HG03469 (cell line): ENCODE measurements around the gene RNPEP.
"Not testable (repeated sequence)": the region's sequence is repeated elsewhere in the genome, so short reads cannot be mapped to it uniquely, and the experiment has no call there.

Experiments
- ATAC-seq: cut with Tn5 transposase; IDR thresholded peaks from one replicate; pipeline ENCODE4 v1.9.1; 2021; ENCODE audit warnings: mild to moderate bottlenecking, moderate library complexity, moderate number of reproducible peaks; ENCODE audit not compliant: unreplicated experiment

RNPEP gene

GRCh38 chr1:201955729-201956143 lies 26.7 kb upstream of the RNPEP start:
- no peak for ATAC-seq

GRCh38 chr1:201958348-201958747 lies 24.1 kb upstream of the RNPEP start:
- ATAC-seq = no peak

GRCh38 chr1:201962382-201962781 lies 20.1 kb upstream of the RNPEP start:
- ATAC-seq = not testable (repeated sequence)

- no peak for ATAC-seq
These were observed 18.2 kb upstream of the RNPEP start for GRCh38 chr1:201964261-201964660.

GRCh38 chr1:201966171-201966570 lies 16.3 kb upstream of the RNPEP start:
- no peak for ATAC-seq

- no peak for ATAC-seq
These were observed 14.1 kb upstream of the RNPEP start for GRCh38 chr1:201968202-201968925.

GRCh38 chr1:201970334-201971159 lies 11.9 kb upstream of the RNPEP start:
- no peak for ATAC-seq

- ATAC-seq = peak; percentile 6
These were observed 296 bp upstream of the RNPEP start for GRCh38 chr1:201982082-201982622.

GRCh38 chr1:201983380-201983805 lies 945 bp downstream of the RNPEP start:
- peak; percentile 3 for ATAC-seq

- ATAC-seq = no peak
These were observed 2.0 kb downstream of the RNPEP start for GRCh38 chr1:201984446-201984845.

- ATAC-seq = no peak
These were observed 2.9 kb downstream of the RNPEP start for GRCh38 chr1:201985355-201985754.

GRCh38 chr1:201988601-201989000 lies 6.2 kb downstream of the RNPEP start:
- ATAC-seq = no peak

- ATAC-seq = no peak
These were observed 7.1 kb downstream of the RNPEP start for GRCh38 chr1:201989354-201990128.

- no peak for ATAC-seq
These were observed 8.0 kb downstream of the RNPEP start for GRCh38 chr1:201990427-201990826.

GRCh38 chr1:201999625-202000238 lies 17.3 kb downstream of the RNPEP start:
- no peak for ATAC-seq

- ATAC-seq = no peak
These were observed 20.1 kb downstream of the RNPEP start for GRCh38 chr1:202002507-202002906.

- no peak for ATAC-seq
These were observed 22.3 kb downstream of the RNPEP start for GRCh38 chr1:202004711-202005110.

GRCh38 chr1:202005958-202006357 lies 23.5 kb downstream of the RNPEP start:
- ATAC-seq = no peak

GRCh38 chr1:202007304-202007703 lies 24.9 kb downstream of the RNPEP start:
- ATAC-seq = no peak

GRCh38 chr1:202007805-202008489 lies 25.5 kb downstream of the RNPEP start:
- ATAC-seq = no peak
